ENCODE results near the gene FAM111B.
"Not testable (repeated sequence)": the region's sequence is repeated elsewhere in the genome, so short reads cannot be mapped to it uniquely, and the experiment has no call there.

The FAM111B gene

GRCh38 chr11:59102259-59102765 lies 4.7 kb upstream of the FAM111B start:
- peak in 5 of 14 donors; percentile 1 to 10 (median 3) for DNase-seq

DNA sequence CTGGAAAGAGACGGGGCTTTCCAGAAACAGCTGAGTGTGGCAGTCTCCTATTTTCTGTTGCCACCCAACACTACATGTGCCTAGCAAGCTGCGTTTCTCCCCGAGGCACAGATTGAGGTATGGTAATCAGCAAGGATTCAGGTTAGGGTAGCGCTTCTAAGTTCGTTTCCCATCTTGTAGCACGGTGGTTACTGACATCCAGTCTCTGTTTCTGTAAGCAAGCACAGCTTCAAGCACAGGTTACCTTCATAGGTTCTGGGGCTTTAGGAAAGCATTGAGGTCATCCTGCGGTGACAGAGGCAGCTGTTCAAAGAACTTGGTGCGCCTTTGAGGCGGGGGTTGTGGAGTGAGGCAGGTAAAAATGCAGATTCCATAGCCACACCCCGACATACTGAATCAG lies 684 bp downstream of the FAM111B start:
- not testable (repeated sequence) for DNase-seq

DNA sequence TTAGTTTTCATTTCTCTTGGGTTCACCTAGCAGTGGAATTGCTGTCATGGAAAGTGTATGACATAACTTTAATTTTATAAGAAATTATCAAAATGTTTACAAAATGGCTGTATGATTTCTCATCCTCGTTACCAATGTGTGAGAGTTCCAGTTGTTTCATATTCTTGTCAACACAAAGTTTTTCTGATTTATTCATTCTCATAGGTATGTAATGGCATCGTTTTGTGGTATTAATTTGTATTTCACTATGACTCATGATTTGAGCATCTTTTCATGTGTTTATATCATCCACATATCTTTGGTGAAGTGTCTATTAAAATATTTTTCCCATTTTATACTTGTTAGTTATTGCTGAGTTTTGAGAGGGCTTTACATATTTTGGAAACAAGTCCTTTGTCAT lies 5.5 kb downstream of the FAM111B start:
- no peak for DNase-seq

DNA sequence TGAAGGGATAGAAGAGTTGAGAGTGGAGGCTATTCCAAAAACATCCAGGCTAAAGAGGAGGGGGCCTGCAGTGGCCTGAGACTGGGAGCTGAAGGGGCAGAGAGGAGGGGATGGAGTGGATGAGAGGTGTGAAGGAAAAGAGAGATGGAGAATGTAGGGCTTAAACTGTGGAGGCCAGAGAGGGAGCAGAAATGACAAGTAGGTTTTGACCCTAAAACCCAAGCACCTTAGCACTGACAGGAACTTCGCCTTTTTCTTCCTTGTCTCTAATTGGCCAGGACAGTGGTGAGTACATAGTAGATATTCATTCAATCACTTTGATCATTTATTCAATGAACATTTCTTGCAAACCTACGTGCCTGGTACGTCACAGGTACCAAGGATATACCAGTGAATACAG lies 7.3 kb downstream of the FAM111B start:
- DNase-seq = no peak

DNA sequence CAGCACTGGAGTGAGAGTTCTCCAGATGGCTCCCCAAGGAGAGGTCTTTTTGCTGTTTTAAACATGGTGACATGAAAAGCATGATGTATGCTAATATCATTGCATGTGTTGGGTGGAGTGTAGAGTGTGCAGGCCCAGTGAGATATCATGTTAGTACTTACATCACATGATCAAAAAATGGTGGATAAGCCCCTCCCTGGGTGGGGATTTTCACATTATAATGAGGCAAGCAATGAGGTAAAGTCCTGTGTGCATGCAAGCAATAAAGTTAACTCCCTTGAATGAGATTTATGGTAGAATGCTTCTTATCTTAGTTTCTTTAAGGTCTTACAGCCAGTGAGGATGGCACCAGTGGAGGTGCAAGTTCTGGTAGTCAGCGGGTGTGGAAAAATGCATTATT lies 8.5 kb downstream of the FAM111B start:
- DNase-seq = no peak

GRCh38 chr11:59117774-59118173 lies 10.7 kb downstream of the FAM111B start:
- DNase-seq = no peak

DNA sequence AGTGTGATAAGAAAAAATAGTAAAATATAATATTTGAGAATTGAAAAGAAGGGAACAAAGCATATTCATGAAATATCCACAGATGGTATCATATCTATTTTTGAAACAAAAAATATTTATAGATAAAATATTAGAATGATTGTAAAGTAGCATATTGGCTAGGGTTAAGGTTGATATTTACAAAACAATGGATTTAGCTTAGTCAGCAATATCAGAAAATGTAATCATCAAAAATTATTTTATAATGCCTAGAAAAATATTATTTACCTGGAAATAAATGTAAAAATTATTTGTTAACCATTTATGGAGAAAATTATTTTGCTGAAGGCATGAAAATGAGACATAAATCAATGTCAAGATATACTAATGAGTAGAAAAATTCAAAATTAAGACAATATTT lies 12.8 kb downstream of the FAM111B start:
- no peak for DNase-seq

GRCh38 chr11:59135648-59136461 lies 28.8 kb downstream of the FAM111B start:
- peak in 12 of 14 donors; percentile 5 to 75 (median 52) for DNase-seq

- not testable (repeated sequence) for DNase-seq
Observed at GRCh38 chr11:59136551-59136950, 29.5 kb downstream of the FAM111B start.

DNA sequence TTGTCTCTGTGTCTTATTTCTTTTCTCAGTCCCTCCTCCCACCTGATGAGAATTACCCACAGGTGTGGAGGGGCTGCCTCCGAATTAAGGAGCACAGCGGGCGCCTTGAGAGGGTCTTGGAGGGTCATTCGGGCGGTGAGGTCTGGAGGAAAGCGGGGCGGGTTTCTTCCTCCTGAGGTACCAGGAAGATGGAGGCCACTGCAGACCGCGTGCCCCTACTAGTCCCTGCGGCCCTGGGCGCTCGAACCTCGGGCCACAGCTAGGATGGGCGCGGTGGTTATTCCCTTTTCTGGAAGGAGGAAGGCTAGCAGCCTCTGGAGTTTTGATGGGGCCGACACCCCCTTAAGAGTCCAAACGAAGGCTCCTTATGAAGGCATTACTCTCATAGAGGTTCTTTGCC lies 30.2 kb downstream of the FAM111B start:
- DNase-seq = no peak

DNA sequence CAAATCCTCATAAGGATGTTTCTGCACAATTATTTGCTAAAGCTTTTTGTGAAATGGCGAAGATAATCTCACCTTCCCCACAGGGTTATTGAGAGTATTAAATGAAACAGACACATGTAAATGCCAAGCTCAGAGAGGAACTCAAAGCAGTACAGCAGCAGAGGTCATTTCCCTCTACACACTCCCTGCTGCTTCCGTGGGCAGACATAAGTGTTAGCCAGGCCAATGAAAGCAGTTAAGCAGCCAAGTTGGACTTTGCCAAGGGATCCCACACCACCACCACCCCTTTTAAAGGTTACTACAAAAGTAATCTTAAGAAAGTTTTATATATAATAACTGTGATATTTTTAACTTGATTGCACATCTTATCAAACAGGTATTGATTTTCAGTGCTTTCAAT lies 31.6 kb downstream of the FAM111B start:
- DNase-seq = no peak

- no peak for DNase-seq
Observed at GRCh38 chr11:59141191-59141590, 34.2 kb downstream of the FAM111B start.

- no peak for DNase-seq
Observed at GRCh38 chr11:59141673-59142460, 34.8 kb downstream of the FAM111B start.

- DNase-seq = peak; percentile 32 to 89 (median 59)
Observed at GRCh38 chr11:59142530-59143507, 35.8 kb downstream of the FAM111B start, which contains the start of gene FAM111A. FAM111A (plus strand) TSS chr11:59142856; CDS start chr11:59148873, 6,017 bp downstream.

- DNase-seq = peak in 2 of 14 donors; percentile 6 to 21
Observed at GRCh38 chr11:59144096-59144495, 37.1 kb downstream of the FAM111B start.

DNA sequence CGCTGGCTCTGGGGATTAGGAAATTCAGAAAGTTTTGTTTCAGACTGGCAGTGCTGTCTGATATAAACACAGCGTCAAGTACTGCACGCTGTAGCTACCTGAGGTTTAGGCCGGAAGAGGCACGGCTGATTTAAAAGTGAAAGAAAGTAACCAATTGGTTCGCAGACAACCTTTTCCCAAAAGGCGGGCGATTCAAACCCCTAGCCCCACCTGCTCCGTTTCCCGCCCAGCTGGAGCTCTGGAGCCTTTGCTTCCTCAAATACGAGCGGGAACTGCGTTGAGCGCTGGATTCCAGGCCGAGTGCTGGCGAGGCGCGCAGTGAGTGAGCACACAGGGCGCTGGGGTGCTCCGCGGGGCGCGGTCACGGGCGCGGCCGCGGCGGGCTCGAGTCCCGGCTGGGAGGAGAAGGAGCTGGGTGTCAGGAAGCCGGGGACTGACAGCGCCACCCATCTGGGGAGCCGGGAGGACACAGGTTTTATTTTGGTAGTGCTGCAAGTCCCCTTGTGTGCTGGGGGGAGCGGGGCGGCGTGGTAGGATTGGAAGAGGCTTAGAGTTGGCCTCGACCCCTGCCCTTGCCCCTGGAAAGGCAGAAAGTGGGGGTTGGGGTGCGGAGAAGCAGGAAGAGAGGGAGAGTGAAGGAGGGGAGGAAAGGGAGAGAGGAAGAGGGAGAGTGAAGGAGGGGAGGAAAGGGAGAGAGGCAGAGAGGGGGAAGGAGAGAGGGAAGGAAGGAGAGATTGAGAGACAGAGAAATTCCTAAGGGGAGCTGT lies 37.7 kb downstream of the FAM111B start:
- peak in 10 of 14 donors; percentile 6 to 50 (median 31) for DNase-seq

- no peak for DNase-seq
Observed at GRCh38 chr11:59145534-59145933, 38.5 kb downstream of the FAM111B start.

DNA sequence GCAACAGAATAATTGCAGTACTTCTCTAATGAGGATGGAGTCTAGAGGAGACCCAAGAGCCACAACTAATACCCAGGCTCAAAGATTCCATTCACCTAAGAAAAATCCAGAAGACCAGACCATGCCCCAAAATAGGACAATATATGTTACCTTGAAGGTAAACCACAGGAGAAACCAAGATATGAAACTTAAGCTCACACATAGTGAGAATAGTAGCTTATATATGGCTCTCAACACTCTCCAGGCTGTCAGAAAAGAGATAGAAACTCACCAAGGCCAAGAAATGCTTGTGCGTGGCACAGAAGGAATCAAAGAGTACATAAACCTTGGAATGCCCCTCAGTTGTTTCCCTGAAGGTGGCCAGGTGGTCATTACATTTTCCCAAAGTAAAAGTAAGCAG lies 44.7 kb downstream of the FAM111B start:
- DNase-seq = no peak

GRCh38 chr11:59152312-59152951 lies 45.4 kb downstream of the FAM111B start:
- no peak for DNase-seq

DNA sequence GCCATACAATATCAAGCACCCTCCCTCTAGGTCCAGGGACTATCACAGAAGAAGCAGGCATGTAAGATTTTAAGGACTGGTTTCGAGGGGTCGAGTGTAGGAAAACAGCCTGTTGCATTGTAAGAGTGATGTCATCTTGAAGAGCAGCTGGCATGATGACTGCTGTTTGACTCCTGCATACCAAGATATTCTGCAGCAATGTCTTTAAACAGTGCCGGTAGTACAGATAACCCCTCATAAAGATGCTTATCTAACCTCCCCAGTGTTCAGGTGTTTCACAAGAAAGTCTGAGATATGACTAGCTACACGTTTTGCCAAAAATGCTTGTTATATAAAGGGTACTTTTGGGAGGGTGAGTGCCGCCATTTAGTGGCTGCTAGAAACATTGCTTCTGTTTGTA lies 47.6 kb downstream of the FAM111B start:
- DNase-seq = no peak

GRCh38 chr11:59157433-59157832 lies 50.4 kb downstream of the FAM111B start:
- DNase-seq = no peak

All from C1 segment of cervical spinal cord (tissue), 14 donors.